ENCODE data around the gene RAP2C.

RAP2C gene

DNA sequence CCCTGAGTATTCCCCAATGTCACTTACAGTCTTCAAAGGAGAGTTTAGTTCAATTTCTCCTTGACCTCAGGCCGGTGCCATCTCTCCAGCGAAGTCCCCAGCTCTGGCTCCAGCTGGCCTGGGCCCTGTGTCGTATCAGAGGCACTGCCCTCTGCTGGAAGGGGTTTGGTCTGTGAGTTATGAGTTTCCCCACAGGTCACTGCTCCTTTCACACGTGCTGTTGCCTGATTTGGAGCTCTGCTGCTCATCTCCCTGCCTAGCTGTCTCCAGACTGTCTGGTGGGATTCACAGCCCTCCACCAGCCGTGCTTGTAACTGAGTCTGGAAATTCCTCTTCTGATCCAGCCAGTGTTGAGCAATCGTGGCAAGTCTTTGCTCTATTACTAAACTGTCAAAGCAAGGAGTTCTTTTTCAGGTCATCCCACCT, at the start of gene RAP2C:
TSS of gene RAP2C (minus strand) at position 105 of the 426 bp plus-strand sequence. CDS start 2,179 bp downstream, outside the sequence.
- peak; percentile 60 for DNase-seq (ENCODE audit: low read depth)

DNA sequence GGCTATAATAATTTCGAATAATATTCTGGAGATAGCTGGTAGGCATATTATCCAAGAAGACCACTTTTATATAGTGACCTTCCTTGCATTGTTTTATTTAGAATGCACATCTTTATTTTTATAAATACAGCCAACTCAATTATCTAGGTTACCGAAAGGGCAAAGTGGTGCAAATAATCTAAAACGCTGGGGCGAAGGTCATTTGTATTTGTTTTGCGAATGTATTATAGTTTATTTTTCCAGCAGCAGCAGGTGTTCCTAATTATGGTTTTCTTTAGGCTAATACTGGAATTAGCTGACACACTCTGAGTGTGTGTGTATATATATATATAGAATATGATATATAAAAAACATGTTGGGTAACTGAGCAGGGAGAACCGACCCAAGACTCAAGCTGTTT, 48.1 kb upstream of the RAP2C start:
- no peak for DNase-seq (ENCODE audit: low read depth)

DNA sequence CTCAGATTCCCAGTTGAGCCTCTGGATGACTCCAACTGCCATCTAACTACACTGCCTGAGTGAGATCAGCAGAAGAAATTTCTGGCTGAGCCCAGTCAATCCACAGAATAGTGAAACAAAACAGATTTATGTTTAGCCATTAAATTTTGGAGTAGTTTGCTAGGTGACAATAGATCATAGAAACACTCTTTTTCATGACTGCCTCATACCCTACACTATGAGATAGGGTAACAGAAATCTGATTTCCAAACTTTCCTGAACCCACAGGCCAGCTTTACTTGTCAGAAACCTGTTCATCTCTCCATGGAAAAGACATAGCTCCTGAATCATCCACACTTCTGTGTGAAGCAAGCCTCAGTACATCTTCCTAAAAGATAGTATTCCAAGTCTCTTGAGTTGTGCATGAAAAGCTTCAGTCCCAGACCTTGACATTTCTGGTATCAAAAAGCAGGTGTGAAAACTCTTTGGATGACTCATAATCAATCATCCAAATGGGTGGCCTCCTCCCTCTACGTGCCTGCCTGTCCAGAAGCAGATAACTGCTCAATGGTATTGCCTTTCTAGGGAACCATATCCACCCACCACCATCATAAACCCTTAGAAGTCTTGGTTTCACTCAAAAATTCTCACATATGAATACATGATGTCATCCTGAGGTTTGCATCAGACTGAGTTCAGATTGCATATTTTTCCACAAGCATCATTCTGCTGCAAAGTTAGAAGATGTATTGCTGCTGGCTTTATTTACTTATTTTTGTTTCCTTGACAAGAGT, 47.5 kb upstream of the RAP2C start:
- DNase-seq (ENCODE audit: low read depth): peak; percentile 39

DNA sequence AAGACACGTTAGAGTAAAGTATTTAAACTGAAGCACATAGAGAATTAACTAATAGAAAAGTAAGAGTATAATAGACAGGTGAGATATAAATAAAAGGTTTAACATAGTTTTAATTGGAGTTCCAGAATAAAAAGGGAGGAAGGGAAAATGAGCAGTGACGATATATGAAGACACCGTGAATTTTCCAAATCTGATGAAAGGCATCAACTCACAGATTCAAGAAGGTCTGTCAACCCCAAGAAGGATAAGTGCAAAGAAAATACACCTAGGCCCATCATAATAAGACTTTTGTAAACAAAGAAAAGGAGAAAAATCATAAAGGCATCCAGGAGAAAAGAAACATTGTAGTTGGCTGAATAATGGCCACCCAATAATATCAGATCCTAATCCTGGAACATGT, 43.9 kb upstream of the RAP2C start:
- DNase-seq (ENCODE audit: low read depth): no peak

DNA sequence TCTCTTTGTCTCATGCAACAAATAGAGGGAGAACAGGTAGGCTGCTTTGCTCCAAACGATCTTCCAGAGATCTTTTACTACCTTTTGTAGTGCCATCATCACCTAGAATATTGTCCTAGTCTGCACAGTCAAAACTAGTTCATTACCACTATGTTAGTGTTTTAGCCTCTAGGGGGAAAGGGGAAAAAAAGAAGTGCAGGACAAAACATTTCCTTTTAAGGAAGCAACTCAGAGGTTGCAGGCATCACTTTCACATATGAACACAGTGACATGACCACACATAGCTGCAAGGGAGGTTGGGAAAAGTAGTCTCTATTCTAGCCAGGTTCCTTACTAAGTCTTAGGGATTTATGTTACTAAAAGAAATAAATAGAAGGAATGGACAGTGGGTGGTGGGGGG, 39.3 kb upstream of the RAP2C start:
- DNase-seq (ENCODE audit: low read depth): no peak

DNA sequence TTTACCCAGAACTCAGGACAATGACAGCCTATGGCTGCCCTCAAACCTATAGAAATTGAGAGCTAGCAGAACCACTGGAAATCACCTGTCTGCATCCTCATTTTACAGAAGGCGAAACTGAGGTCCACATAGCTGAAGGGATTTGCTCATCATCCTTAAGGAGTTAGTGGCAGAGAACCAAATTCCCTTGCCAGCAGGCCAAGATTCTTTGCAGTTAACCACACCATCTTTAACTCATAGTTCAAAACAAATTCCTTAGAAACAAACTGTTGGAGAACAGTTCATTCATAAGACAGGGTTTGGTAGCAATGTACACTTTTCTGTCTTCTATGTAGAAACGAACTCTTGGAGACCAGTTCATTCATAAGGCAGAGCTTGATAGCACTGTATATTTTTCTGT, 37.9 kb upstream of the RAP2C start:
- DNase-seq (ENCODE audit: low read depth): no peak

DNA sequence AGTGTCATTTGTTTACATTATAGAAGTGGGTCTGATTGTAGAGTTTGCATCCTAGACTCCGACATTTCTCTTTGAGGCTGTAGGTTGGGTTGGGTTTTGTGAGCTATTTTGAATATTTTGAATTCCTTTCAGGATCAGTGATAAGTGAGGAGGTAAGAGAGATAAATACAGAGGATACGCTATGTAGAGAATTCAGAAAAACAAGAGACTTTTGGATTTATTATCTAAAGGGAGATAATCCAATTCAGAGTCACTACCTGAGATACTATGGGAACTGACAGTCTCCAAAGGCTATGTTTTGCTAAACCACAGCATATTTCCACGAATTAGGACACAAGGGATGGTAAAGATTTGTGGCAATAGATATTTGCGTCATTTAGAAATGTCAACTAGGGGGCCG, 16.9 kb upstream of the RAP2C start:
- no peak for DNase-seq (ENCODE audit: low read depth)

DNA sequence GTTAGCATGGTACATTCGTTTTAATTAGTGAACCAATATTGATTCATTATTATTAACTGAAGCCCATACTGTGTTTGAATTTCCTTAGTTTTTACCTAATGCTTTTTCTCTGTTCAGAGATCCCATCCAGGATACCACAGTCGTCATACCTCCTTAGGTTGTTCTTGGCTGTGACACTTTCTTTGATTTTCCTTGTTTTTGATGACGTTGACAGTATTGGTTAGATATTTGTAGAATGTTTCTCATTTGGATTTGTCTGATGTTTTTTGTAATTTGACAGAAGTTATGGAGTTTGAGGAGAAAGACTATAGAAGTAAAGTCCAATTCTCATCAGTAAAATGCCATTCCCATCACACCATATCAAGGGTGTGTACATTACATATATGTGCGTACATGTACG, 16.2 kb upstream of the RAP2C start:
- no peak for DNase-seq (ENCODE audit: low read depth)

DNA sequence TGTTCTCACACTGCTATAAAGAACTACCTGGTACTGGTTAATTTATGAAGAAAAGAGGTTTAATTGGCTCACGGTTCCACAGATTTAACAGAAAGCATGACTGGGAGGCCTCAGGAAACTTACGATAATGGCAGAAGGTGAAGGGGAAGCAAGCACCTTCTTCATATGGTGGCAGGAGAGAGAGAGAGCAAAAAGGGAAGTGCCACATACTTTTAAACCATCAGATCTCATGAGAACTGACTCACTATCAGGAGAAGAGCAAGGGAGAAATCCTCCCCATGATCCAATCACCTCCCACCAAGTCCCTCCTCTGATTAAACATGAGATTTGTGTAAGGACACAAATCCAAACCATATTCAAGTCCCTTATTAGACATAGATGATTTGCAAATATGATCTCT, 12.3 kb upstream of the RAP2C start:
- no peak for DNase-seq (ENCODE audit: low read depth)

DNA sequence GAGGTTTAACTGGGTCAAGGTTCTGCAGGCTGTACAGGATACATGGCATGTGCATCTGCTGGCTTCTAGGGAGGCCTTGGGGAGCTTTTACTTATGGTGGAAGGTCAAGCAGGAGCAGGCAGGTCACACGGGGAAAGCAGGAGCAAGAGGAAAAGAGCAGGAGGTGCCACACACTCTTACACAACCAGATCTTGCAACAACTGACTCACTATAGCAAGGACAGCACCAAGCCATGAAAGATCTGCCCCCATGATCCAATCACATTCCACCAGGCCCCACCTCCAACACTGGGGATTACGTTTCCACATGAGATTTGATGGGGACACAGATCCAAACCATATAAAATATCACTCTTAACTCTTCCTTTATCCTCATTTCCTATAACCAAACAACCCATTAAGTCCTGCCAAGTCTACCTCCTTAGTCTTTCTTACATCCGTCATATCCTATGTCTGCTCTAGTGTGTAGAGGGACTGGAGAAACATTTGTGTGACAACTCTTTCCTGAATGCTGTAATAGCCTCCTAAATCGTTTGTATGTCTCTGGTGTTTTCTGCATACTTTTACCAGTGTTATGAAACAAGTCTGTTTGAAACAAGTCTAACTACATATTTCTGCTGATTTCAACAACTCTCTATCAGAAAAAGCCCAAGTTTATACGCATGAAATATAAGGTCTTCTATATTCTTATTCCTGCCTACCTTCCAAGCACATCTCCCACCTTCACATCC, 8.3 kb upstream of the RAP2C start:
- DNase-seq (ENCODE audit: low read depth): peak; percentile 37

DNA sequence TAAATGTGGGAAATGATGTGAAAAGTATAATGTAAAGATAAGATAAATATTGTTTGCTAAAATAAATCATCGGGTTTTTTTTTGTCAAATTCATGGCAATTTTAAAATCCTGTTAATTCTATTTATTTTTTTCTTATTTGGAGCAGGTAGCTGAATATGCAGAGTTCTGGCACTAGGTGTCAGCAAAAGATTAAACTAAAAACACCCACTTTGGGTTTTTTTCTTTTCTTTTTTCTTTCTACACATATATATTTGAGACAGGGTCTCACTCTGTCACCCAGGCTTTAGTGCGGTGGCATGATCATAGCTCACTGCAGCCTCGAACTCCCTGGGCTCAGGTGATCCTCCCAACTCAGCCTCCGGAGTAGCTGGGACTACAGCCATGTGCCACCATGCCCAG, 6.9 kb upstream of the RAP2C start:
- no peak for DNase-seq (ENCODE audit: low read depth)

DNA sequence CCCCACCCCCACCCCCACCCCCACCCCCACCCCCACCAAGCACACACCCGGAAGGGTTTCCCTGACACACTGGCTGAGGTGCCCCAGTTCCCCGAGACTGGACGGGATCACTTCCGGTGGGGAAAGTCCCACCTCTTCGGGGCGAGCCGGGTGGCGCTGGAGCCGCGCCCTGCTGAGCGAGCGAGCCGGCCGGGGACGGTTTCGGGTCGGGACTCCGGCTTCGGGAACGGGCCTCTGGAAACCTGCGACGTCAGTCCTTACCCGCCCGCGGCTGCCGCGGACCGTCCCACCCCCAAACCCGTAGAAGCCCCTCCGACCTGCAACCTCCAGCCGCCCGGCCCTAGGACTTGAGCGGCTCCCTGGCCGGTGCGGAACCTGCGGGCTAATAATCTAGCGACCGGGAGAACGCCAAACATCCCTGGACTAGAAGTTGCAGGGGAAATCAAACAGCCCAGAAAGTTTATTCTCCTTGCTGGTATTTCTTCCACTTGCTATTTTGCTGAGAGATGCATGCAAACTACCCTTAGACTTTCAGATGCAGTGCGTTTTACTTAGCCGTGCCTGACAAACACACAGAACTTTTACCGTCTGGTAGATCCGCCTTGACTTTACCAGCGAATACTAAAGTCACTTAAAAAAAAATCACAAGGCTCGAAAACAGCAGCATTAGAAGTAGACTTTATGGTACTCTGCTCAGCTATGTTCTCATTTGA, 991 bp downstream of the RAP2C start:
- peak; percentile 80 for DNase-seq (ENCODE audit: low read depth)

DNA sequence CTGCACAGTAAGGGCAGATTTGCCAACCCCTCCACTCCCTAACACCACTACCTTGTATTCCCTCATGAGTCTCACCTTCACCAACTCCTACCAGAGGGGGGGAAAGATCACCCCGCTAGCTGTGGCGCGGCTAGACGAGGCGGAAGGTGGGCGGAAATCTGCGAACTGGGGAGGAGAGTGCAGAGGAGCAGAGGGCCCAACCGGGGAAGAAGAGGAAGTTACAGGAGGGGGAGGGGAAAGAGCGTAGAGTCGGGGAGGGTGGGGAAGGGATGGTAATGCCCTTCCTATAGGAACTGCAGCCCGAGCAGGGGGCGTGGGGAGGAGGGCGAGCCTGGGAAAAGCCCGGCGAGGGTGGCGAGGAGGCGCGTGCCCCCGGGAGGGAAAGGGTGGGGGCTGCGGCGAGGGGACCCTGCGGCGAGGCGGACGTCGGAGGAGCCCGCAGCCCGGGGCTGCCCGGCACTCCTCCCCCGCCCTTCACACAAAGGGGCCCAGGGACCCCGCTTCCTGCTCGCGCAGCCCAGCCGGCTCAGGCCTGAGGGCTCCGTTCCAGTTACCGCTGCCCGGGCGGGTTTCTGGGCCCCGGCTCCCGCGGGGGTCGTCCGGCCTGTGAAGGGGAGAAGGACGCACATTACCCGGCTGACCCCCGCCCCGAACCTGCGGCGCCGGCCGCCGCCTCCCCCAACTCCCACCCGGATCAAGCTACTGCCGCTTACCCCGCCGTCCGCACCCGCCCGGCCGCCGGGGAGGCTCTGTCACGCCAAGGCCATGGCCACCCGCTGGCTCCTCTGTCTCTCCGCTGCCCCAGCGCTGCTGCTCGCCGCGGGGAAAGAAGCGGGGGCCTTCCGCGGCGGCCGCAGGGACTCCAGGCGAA, 1.8 kb downstream of the RAP2C start:
- peak; percentile 68 for DNase-seq (ENCODE audit: low read depth)

DNA sequence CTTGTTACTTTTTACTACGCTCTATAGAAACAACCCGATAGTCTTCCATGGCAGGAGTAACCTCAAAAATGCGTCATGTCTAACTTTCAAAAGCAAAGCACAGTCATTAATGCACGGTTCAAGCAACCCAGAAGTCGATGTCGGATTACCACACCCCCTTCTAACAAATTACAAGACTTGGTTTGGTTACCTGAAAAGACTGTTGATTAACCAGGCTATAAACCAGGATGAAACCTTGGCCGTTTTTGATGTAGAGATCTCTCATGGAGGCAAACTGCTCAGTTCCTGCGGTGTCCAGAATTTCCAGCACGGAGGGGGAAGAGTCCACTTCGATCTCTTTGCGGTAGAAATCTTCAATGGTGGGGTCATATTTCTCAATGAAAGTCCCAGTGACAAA, 2.4 kb downstream of the RAP2C start:
- peak; percentile 58 for DNase-seq (ENCODE audit: low read depth)

DNA sequence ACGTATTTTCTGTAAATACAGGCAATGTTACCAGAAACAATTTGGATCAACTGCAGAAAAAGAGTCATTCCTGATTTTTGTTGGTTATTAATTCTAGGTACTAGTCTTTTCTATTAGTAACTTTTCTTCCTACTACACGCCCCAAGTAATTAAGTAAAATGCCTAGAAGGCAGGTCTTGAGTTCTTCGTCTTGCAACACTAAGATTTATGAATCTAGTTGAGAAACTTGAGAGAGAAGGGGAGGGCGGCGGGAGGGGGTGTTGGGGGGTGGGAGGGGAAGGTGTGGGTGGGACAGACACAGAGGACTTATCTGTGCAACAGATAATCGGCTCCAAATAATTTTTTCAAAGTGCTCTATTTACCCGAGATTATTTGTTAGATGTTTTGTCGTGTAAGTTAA, 3.0 kb downstream of the RAP2C start:
- DNase-seq (ENCODE audit: low read depth): no peak

DNA sequence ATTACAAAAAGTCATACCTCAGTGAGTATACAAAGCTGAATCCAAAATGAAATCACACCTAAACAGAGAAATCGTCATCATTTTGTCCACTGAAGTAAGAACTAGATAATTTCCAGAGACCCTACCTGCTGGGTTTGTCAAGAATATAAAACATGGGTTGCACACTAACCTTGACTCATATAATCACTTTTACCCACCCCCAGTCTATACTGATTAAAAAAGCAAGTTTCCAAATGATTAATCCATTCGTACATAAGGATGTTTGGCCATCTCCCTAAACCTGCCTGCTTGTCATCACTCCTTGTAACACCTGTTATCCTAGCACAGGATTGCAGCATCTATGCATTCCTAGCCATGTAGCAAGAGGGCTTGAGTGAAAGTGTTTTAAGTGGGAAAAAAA, 4.7 kb downstream of the RAP2C start:
- DNase-seq (ENCODE audit: low read depth): no peak

DNA sequence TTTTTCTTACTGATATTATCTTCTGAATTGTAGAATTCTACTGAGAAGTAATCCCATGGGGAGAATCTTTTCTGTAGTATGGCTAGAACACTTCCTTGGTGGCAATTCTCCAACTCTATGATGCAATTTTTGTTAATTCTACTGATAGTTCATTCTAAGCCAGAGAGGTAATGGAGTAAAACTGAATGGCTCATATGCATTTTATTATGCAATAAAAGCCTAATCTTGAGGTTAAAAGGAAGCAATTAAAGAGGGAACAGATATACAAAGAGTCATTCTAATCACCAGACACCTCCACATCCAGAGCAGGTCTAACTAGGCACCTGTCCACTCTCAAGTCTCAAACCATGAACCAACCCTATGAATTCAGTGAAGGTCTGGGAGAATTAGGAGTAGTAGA, 9.7 kb downstream of the RAP2C start:
- peak; percentile 61 for DNase-seq (ENCODE audit: low read depth)

DNA sequence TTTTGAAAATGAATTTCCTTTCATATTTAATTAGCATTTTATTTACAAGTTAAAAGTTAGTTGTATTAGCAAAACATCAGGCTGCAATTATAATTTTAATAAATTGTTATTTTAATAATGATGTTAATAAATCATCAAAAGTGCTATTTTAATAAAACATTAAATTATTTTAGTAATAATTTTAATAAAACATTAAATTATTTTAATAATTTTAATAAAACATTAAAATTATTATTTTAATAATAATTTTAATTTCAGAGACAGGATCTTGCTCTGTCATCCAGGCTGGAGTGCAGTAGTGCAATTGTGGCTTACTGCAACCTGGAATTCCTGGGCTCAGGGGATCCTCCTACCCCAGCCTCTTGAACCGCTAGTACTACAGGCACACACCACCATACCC, 10.8 kb downstream of the RAP2C start:
- no peak for DNase-seq (ENCODE audit: low read depth)

DNA sequence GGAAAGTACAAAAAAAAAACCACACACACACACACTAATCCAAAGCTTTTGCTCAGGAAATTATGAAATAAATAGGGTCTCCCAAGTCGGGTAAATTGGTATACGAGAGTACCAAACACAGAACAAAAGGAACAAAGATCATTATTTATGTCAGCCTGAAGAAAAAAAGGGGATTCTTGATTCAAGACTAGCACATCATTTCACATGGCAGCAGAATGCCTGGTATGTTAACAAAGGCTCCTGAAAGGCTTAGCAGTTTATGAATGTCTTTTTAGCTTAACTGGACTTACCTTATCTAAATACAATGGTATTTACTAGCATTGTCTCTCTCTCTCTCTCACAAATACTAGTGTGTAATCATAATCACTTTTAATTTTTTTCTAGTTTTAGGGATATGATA, 11.3 kb downstream of the RAP2C start:
- peak; percentile 46 for DNase-seq (ENCODE audit: low read depth)

DNA sequence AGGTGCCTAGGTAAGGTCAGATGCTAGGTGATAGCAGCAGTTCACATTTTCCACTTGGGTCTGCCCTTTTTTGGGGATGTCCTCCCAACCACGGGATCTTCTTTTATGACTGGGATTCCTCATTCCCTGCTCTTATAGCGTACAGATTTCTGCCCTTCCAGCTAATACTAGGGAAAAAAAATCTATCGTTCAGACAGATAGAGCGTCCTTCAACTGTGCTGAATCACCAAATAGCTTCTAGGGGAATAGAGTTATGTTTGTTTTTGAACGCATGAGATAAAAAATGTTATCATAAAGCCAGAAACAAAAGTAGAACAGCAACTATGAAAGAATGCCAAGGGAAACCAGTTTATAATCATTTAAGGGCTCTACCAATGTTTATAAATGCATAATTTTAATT, 13.0 kb downstream of the RAP2C start:
- DNase-seq (ENCODE audit: low read depth): peak; percentile 41

DNA sequence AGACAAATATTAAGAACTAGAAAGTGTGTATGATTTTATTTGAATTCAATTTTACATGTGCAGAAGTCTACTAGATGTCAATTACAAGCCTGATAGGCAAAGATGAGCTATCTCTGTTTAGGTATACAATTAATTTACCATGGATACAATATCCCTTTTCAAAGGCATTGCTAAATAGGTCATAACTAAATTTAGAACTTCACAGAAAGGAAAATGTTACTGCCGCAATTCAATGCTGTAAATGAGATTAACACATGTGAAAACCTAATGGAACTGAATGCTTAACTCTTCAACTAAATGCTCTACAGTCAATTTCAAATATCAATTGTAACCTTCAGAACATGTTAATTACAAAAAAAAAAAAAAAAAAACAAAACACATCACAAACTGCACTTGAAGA, 14.6 kb downstream of the RAP2C start:
- no peak for DNase-seq (ENCODE audit: low read depth)

DNA sequence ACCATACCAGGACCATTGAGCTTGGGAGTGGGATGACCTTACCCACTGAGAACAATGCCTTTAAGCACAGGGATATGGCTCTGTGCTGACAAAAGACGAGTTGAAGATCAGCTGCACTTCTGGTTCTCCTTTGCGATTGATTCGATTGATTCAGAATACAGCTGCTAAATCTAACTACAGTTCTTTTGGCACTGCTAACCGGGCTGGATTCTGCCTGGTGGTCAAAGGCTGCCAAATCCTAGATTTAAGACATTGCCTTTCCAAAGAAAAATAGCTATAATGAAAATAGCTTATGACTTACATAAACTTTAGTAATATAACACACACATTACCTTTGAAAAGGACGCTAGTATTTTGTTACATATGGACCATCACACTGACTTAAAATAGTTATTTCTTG, 18.3 kb downstream of the RAP2C start:
- no peak for DNase-seq (ENCODE audit: low read depth)
